Vagina (tissue), 2 donors: ENCODE measurements around the gene NCK1.

Experiments
- CTCF ChIP-seq, 3 experiments: fragments of 450-650 bp in 2 of 3; fragments of 200-600 bp in 1 of 3; sonication (generic) in 1 of 3; IDR thresholded peaks; one replicate each; pipeline ENCODE4 v1.5.1; 2017 to 2019; ENCODE audit warnings: antibody characterized with exemption in 3 of 3, mild to moderate bottlenecking in 2 of 3, moderate library complexity in 2 of 3
- POLR2A ChIP-seq, 2 donors: fragments of 450-650 bp; IDR thresholded peaks; one replicate each; pipeline ENCODE4 v1.6.1; 2017; ENCODE audit warnings: antibody characterized with exemption in 2 of 2, mild to moderate bottlenecking in 2 of 2, moderate library complexity in 2 of 2

- no peak for TF ChIP-seq CTCF (IDR thresholded peaks at IDR 0.05)
- no peak for TF ChIP-seq POLR2A (IDR thresholded peaks at IDR 0.05)
Measured at GRCh38 chr3:136835089-136835812, 26.8 kb upstream of the NCK1 start.
